Activated T-helper 1 cell treated with anti-CD3 and anti-CD28 coated beads, Interleukin-2, amount 50 U/mL, for 16 hours (primary cell): ENCODE data around the gene GRB2.
A peak's percentile ranks its signal among the peaks of the same experiment; 100 is the strongest.
"Not testable (repeated sequence)": the region's sequence is repeated elsewhere in the genome, so short reads cannot be mapped to it uniquely, and the experiment has no call there.

ENCODE experiments used
- DNase-seq, 2 donors: peaks; one replicate each; pipeline ENCODE4 v3.0.0-alpha.2; 2020; ENCODE audit warnings: low read depth in 1 of 2, low spot score in 1 of 2

GRB2 gene

GRCh38 chr17:75321506-75321905 lies 84.0 kb downstream of the GRB2 start:
- DNase-seq, result no peak

- DNase-seq, result no peak
Observed at GRCh38 chr17:75319904-75320691, 85.4 kb downstream of the GRB2 start.

GRCh38 chr17:75318615-75319222 lies 86.8 kb downstream of the GRB2 start:
- no peak for DNase-seq

- no peak for DNase-seq
Observed at GRCh38 chr17:75318211-75318610, 87.3 kb downstream of the GRB2 start.

GRCh38 chr17:75317671-75318070 lies 87.8 kb downstream of the GRB2 start:
- DNase-seq, result no peak

GRCh38 chr17:75316253-75316652 lies 89.2 kb downstream of the GRB2 start:
- DNase-seq, result no peak

GRCh38 chr17:75315541-75316243 lies 89.8 kb downstream of the GRB2 start:
- no peak for DNase-seq

GRCh38 chr17:75313941-75314551 lies 91.4 kb downstream of the GRB2 start:
- no peak for DNase-seq

- no peak for DNase-seq
Observed at GRCh38 chr17:75308732-75309629, 96.5 kb downstream of the GRB2 start.

- no peak for DNase-seq
Observed at GRCh38 chr17:75307957-75308731, 97.3 kb downstream of the GRB2 start.

GRCh38 chr17:75301502-75302206 lies 103.8 kb downstream of the GRB2 start:
- DNase-seq, result no peak

- DNase-seq, result no peak
Observed at GRCh38 chr17:75301049-75301448, 104.4 kb downstream of the GRB2 start.

- DNase-seq, result no peak
Observed at GRCh38 chr17:75300280-75300679, 105.2 kb downstream of the GRB2 start.

GRCh38 chr17:75295201-75296158 lies 110.0 kb downstream of the GRB2 start:
- DNase-seq, result no peak

GRCh38 chr17:75292810-75293448 lies 112.5 kb downstream of the GRB2 start:
- not testable (repeated sequence) for DNase-seq

- peak; percentile 24 to 48 for DNase-seq
Observed at GRCh38 chr17:75289832-75290337, 115.6 kb downstream of the GRB2 start.

- peak; percentile 89 to 94 for DNase-seq
Observed at GRCh38 chr17:75289115-75289831, 116.2 kb downstream of the GRB2 start, which contains the start of gene SLC25A19. SLC25A19 (minus strand) TSS chr17:75289433; CDS start chr17:75286764, 2,669 bp downstream.
